ENCODE data around the gene FOLR1. TPM values are rescaled to one million over a fixed set of nuclear protein-coding genes. Genes with fewer than 3 reads are reported as not detected.

The FOLR1 gene
- total RNA-seq, 1 donor from 2014 or later, result not detected

GRCh38 chr11:72233773-72234513, 42.0 kb downstream of the FOLR1 start:
- FAIRE-seq, result no peak
- no peak for DNase-seq (ENCODE audit: low spot score in 2 of 2)

- DNase-seq (ENCODE audit: low spot score in 2 of 2), result no peak
- FAIRE-seq, result no peak
Observed at GRCh38 chr11:72234514-72234830, 42.5 kb downstream of the FOLR1 start.

GRCh38 chr11:72234920-72235319, 43.0 kb downstream of the FOLR1 start:
- FAIRE-seq (no peak), DNase-seq (ENCODE audit: low spot score in 2 of 2) (no peak)

GRCh38 chr11:72235351-72236057, 43.6 kb downstream of the FOLR1 start:
- FAIRE-seq, result no peak
- DNase-seq (ENCODE audit: low spot score in 2 of 2), result no peak

GRCh38 chr11:72236083-72236697, 44.2 kb downstream of the FOLR1 start:
- no peak for DNase-seq (ENCODE audit: low spot score in 2 of 2)
- FAIRE-seq, result no peak

GRCh38 chr11:72236774-72237111, 44.8 kb downstream of the FOLR1 start:
- FAIRE-seq (no peak), DNase-seq (ENCODE audit: low spot score in 2 of 2) (no peak)

- DNase-seq (ENCODE audit: low spot score in 2 of 2), result no peak
- no peak for FAIRE-seq
Observed at GRCh38 chr11:72237112-72237931, 45.4 kb downstream of the FOLR1 start.

GRCh38 chr11:72238040-72238450, 46.1 kb downstream of the FOLR1 start:
- FAIRE-seq, result no peak

GRCh38 chr11:72238492-72239312, 46.8 kb downstream of the FOLR1 start:
- FAIRE-seq (no peak), DNase-seq (ENCODE audit: low spot score in 2 of 2) (no peak)

More at GRCh38 chr11:72238040-72238450, 46.1 kb downstream of the FOLR1 start:
- peak; percentile 71 to 78 for DNase-seq (ENCODE audit: low spot score in 2 of 2)

GRCh38 chr11:72239313-72239848, 47.4 kb downstream of the FOLR1 start:
- DNase-seq (ENCODE audit: low spot score in 2 of 2) (peak; percentile 65 to 68), FAIRE-seq (no peak)

GRCh38 chr11:72239849-72240460, 48.0 kb downstream of the FOLR1 start:
- DNase-seq (ENCODE audit: low spot score in 2 of 2) (peak in 1 of 2 donors; percentile 65), FAIRE-seq (no peak)

GRCh38 chr11:72240461-72241290, 48.7 kb downstream of the FOLR1 start:
- no peak for FAIRE-seq
- no peak for DNase-seq (ENCODE audit: low spot score in 2 of 2)

GRCh38 chr11:72241291-72241781, 49.4 kb downstream of the FOLR1 start:
- no peak for FAIRE-seq
- no peak for DNase-seq (ENCODE audit: low spot score in 2 of 2)

- no peak for FAIRE-seq
- no peak for DNase-seq (ENCODE audit: low spot score in 2 of 2)
Observed at GRCh38 chr11:72242141-72242540, 50.2 kb downstream of the FOLR1 start.

GRCh38 chr11:72243173-72244059, 51.5 kb downstream of the FOLR1 start:
- no peak for DNase-seq (ENCODE audit: low spot score in 2 of 2)
- FAIRE-seq, result no peak

GRCh38 chr11:72244060-72244360, 52.1 kb downstream of the FOLR1 start, which contains the start of gene PHOX2A:
Gene PHOX2A, minus strand, starts transcription at chr11:72244176. Its CDS starts 172 bp downstream, at chr11:72244004.
- FAIRE-seq, result no peak
- DNase-seq (ENCODE audit: low spot score in 2 of 2), result no peak

All from frontal cortex (tissue), 4 donors.